GM23338 (cell line): ENCODE data around the gene UVRAG. TPM values are rescaled to one million over a fixed set of nuclear protein-coding genes. Genes with fewer than 3 reads are reported as not detected.

Experiments
- ATAC-seq: fragments of 200-7000 bp; cut with Tn5 transposase; 3 replicates; pipeline ENCODE4 v1.9.1; 2020
- DNase-seq: peaks from one replicate; pipeline ENCODE4 v3.0.0-alpha.2; 2015; ENCODE audit warnings: low spot score
- H2AFZ ChIP-seq: fragments of 200-600 bp; sonication (generic); 2 replicates; pipeline ENCODE4 v1.8.0; 2016; ENCODE audit warnings: antibody characterized with exemption, mild to moderate bottlenecking, moderate library complexity
- H3F3A ChIP-seq: fragments of 200-600 bp; sonication (generic); replicated peaks from 2 replicates; pipeline ENCODE4 v1.8.0; 2017; ENCODE audit warnings: antibody characterized with exemption, mixed run types, low read depth
- H3K27ac ChIP-seq: fragments of 200-600 bp; sonication (generic); 2 replicates; pipeline ENCODE4 v1.6.1; 2016; ENCODE audit warnings: low read depth
- H3K27me3 ChIP-seq: fragments of 200-600 bp; sonication (generic); 2 replicates; pipeline ENCODE4 v1.8.0; 2016; ENCODE audit warnings: mild to moderate bottlenecking, mixed run types, moderate library complexity; ENCODE audit not compliant: insufficient read depth
- H3K36me3 ChIP-seq: fragments of 200-600 bp; sonication (generic); 2 replicates; pipeline ENCODE4 v1.8.0; 2016; ENCODE audit warnings: mild to moderate bottlenecking; ENCODE audit not compliant: insufficient read depth
- H3K4me1 ChIP-seq: fragments of 200-600 bp; sonication (generic); 2 replicates; pipeline ENCODE4 v1.8.0; 2016; ENCODE audit warnings: mild to moderate bottlenecking, moderate library complexity; ENCODE audit not compliant: insufficient read depth
- H3K4me2 ChIP-seq: fragments of 200-600 bp; sonication (generic); 2 replicates; pipeline ENCODE4 v1.7.1; 2017; ENCODE audit warnings: mixed run types
- H3K4me3 ChIP-seq: fragments of 200-600 bp; sonication (generic); 2 replicates; pipeline ENCODE4 v1.6.1; 2016; ENCODE audit warnings: mixed run types
- H3K79me2 ChIP-seq: fragments of 200-600 bp; sonication (generic); replicated peaks from 2 replicates; pipeline ENCODE4 v1.8.0; 2017; ENCODE audit warnings: mild to moderate bottlenecking; ENCODE audit not compliant: insufficient read depth
- H3K9me2 ChIP-seq: fragments of 200-600 bp; sonication (generic); 2 replicates; pipeline ENCODE4 v1.8.0; 2017; ENCODE audit not compliant: insufficient read depth
- H4K20me1 ChIP-seq: fragments of 200-600 bp; sonication (generic); replicated peaks from 2 replicates; pipeline ENCODE4 v1.8.0; 2017; ENCODE audit warnings: mild to moderate bottlenecking; ENCODE audit not compliant: insufficient read depth
- H3K27ac Mint-ChIP-seq: 2 replicates; pipeline ENCODE4 v1.8.0; 2020; ENCODE audit warnings: inconsistent platforms, mild to moderate bottlenecking, moderate library complexity, mixed read lengths
- H3K27me3 Mint-ChIP-seq: 3 replicates; pipeline ENCODE4 v1.8.0; 2022; ENCODE audit warnings: low read depth, mild to moderate bottlenecking, moderate library complexity, mixed read lengths, inconsistent platforms; ENCODE audit not compliant: insufficient read depth, poor library complexity
- H3K36me3 Mint-ChIP-seq: 3 replicates; pipeline ENCODE4 v1.8.0; 2021; ENCODE audit warnings: low read depth, mild to moderate bottlenecking, inconsistent platforms, moderate library complexity, mixed read lengths
- H3K4me1 Mint-ChIP-seq: 3 replicates; pipeline ENCODE4 v1.8.0; 2020; ENCODE audit warnings: mild to moderate bottlenecking, inconsistent platforms, mixed read lengths
- H3K4me3 Mint-ChIP-seq: 3 replicates; pipeline ENCODE4 v1.8.0; 2021; ENCODE audit warnings: moderate library complexity, mild to moderate bottlenecking, inconsistent platforms, mixed read lengths
- H3K9me3 Mint-ChIP-seq: 3 replicates; pipeline ENCODE4 v1.8.0; 2020; ENCODE audit warnings: moderate library complexity, mild to moderate bottlenecking, inconsistent platforms, mixed read lengths
- EZH2 ChIP-seq: fragments of 200-600 bp; sonication (generic); IDR thresholded peaks from one replicate; pipeline ENCODE4 v1.8.0; 2017; ENCODE audit warnings: antibody characterized with exemption, mild to moderate bottlenecking, low read depth; ENCODE audit not compliant: unreplicated experiment
- EZH2phosphoT487 ChIP-seq: fragments of 200-600 bp; sonication (generic); IDR thresholded peaks from one replicate; pipeline ENCODE4 v1.8.1; 2018; ENCODE audit warnings: antibody characterized with exemption; ENCODE audit not compliant: unreplicated experiment
- JUNB ChIP-seq: IDR thresholded peaks from one replicate; pipeline ENCODE4 v1.6.1; 2016; ENCODE audit warnings: antibody characterized with exemption; ENCODE audit not compliant: unreplicated experiment
- POLR2AphosphoS5 ChIP-seq: IDR thresholded peaks from 2 replicates; pipeline ENCODE4 v1.6.1; 2016; ENCODE audit warnings: antibody characterized with exemption, low read depth
- REST ChIP-seq: IDR thresholded peaks from one replicate; pipeline ENCODE4 v1.6.1; 2018; ENCODE audit warnings: antibody characterized with exemption; ENCODE audit not compliant: unreplicated experiment
- ZNF331 ChIP-seq: fragments of 250-450 bp; sonication (Bioruptor Pico); IDR thresholded peaks from 2 replicates; pipeline ENCODE4 v1.5.0; 2020; ENCODE audit warnings: low read depth, mild to moderate bottlenecking, moderate library complexity
- ZNF462 ChIP-seq: fragments of 250-450 bp; sonication (Bioruptor Pico); IDR thresholded peaks from 2 replicates; pipeline ENCODE4 v1.5.0; 2020; ENCODE audit warnings: mild to moderate bottlenecking, moderate library complexity
- polyA plus RNA-seq: library from polyadenylated mRNA; unstranded; fragments of >200 nt; fragmentation: Nextera tagmentation; extraction: Ambion mirVana; gene quantifications from 2 replicates; pipeline ENCODE4 v1.2.1, GENCODE V29; 2016
- total RNA-seq: library from RNA; depleted of rRNA; stranded (reverse); fragments of >200 nt; shearing (Covaris generic); gene quantifications from 2 replicates; pipeline ENCODE4 v1.2.3, GENCODE V29; 2014

The UVRAG gene
- total and polyA plus RNA-seq, 2 experiments from 2014 or later, result 15.3 to 17.4 TPM

- Histone ChIP-seq H3K4me3 (no peak overlapping the region), H3K79me2 (no peaks in the 10 kb centered on the region), H3K36me3 (no peaks in the 10 kb centered on the region), H2AFZ (no peak overlapping the region), H3K27ac (no peak overlapping the region), H3K4me1 (no peaks in the 10 kb centered on the region), H4K20me1 (no peaks in the 10 kb centered on the region), H3K4me2 (no peak overlapping the region), H3F3A (no peaks in the 10 kb centered on the region), H3K27me3 (no peaks in the 10 kb centered on the region), H3K9me2 (no peaks in the 10 kb centered on the region)
- no peak for ATAC-seq
- no peaks in the 10 kb centered on the region for H3K9me3 Mint-ChIP-seq
- no peak for DNase-seq
- no peak overlapping the region for H3K4me3 Mint-ChIP-seq
- H3K27ac Mint-ChIP-seq, result no peak overlapping the region
- 0 out of 3 replicates have a peak, but pooled peaks cover 3% of the 10 kb centered on the region for H3K4me1 Mint-ChIP-seq
- H3K36me3 Mint-ChIP-seq, result no peaks in the 10 kb centered on the region
- H3K27me3 Mint-ChIP-seq, result peaks cover 11% of the 10 kb centered on the region
- TF ChIP-seq JUNB (no peak), ZNF462 (CRISPR knock-in tag) (no peak), REST (no peak), ZNF331 (CRISPR knock-in tag) (no peak), POLR2AphosphoS5 (no peak), EZH2 (no peak), EZH2phosphoT487 (no peak)
These were observed 344.4 kb downstream of the UVRAG start for GRCh38 chr11:76159303-76159937.
